Peyer's patch (tissue), 4 donors: ENCODE measurements around the gene POM121C.
"Not testable (repeated sequence)": the region's sequence is repeated elsewhere in the genome, so short reads cannot be mapped to it uniquely, and the experiment has no call there.

Experiments used
- POLR2A ChIP-seq, 2 donors: fragments of 450-650 bp; IDR thresholded peaks; one replicate each; pipeline ENCODE4 v1.5.1; 2017; ENCODE audit warnings: antibody characterized with exemption in 2 of 2, mild to moderate bottlenecking in 2 of 2, moderate library complexity in 2 of 2
- TF ChIP-seq, protein P1 (sequence below), 6 experiments: fragments of 450-650 bp in 4 of 6; fragments of 200-600 bp in 2 of 6; sonication (generic) in 1 of 6; IDR thresholded peaks; one replicate each; pipeline ENCODE4 v1.5.1; 2017 to 2019; ENCODE audit warnings: antibody characterized with exemption in 6 of 6, mild to moderate bottlenecking in 3 of 6, moderate library complexity in 1 of 6

DNA sequence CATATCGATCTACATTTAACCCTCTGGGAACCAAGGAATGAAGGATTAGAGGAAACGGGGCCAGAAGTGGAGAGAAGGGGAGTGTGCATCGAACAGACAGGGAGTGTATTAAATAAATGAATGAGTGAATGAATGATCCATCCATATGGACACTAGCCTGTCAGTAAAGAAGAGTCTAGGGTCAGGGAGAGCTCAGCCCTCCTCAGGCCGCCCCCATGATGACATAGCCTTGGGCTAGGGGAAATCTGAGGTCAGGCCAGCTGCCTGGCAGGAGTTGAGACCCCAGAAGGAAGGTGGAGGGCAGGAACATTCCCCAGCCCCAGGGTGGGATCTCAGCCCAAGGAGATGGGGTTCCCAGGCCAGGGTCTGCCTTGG is 112.0 kb downstream of the POM121C start:
- not testable (repeated sequence) for TF ChIP-seq POLR2A (IDR thresholded peaks at IDR 0.05)
- TF ChIP-seq, protein P1, sequence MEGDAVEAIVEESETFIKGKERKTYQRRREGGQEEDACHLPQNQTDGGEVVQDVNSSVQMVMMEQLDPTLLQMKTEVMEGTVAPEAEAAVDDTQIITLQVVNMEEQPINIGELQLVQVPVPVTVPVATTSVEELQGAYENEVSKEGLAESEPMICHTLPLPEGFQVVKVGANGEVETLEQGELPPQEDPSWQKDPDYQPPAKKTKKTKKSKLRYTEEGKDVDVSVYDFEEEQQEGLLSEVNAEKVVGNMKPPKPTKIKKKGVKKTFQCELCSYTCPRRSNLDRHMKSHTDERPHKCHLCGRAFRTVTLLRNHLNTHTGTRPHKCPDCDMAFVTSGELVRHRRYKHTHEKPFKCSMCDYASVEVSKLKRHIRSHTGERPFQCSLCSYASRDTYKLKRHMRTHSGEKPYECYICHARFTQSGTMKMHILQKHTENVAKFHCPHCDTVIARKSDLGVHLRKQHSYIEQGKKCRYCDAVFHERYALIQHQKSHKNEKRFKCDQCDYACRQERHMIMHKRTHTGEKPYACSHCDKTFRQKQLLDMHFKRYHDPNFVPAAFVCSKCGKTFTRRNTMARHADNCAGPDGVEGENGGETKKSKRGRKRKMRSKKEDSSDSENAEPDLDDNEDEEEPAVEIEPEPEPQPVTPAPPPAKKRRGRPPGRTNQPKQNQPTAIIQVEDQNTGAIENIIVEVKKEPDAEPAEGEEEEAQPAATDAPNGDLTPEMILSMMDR (IDR thresholded peaks at IDR 0.05): not testable (repeated sequence)
